Activated naive CD4-positive, alpha-beta T cell treated with anti-CD3 and anti-CD28 coated beads, Interleukin-2, amount 10 ng/mL, durations not matched to agents 7 days and 5 days (primary cell): ENCODE measurements around the gene JPH2.

Experiments
- CTCF ChIA-PET: fragments of 350-600 bp; sonication (Branson Sonifier 250); formaldehyde crosslinking; loops from one replicate; lab custom pipeline; 2021; ENCODE audit warnings: antibody characterized with exemption; lab: Charles Lee
- DNase-seq: peaks from one replicate; pipeline ENCODE4 v3.0.0-alpha.2; 2020
- H3K27ac Mint-ChIP-seq: one replicate; pipeline ENCODE4 v1.8.0; 2021; ENCODE audit warnings: mild to moderate bottlenecking, moderate library complexity, mixed read lengths
- H3K27me3 Mint-ChIP-seq: one replicate; pipeline ENCODE4 v1.8.0; 2021; ENCODE audit warnings: mild to moderate bottlenecking, mixed read lengths
- H3K36me3 Mint-ChIP-seq: one replicate; pipeline ENCODE4 v1.8.0; 2021; ENCODE audit warnings: mixed read lengths
- H3K4me1 Mint-ChIP-seq: one replicate; pipeline ENCODE4 v1.8.0; 2021; ENCODE audit warnings: mixed read lengths
- H3K4me3 Mint-ChIP-seq: one replicate; pipeline ENCODE4 v1.8.0; 2021; ENCODE audit warnings: mild to moderate bottlenecking, moderate library complexity, mixed read lengths
- H3K9me3 Mint-ChIP-seq: one replicate; pipeline ENCODE4 v1.8.0; 2021; ENCODE audit warnings: mixed read lengths

The JPH2 gene

GRCh38 chr20:44069203-44070011 lies 117.6 kb downstream of the JPH2 start:
- DNase-seq, result peak; percentile 83

GRCh38 chr20:44068316-44069201 lies 118.4 kb downstream of the JPH2 start:
- peaks cover 67% of the 10 kb centered on the region for H3K27me3 Mint-ChIP-seq
- peak overlapping the region; percentile 100 for H3K27ac Mint-ChIP-seq
- H3K4me3 Mint-ChIP-seq, result peak overlapping the region; percentile 78
- H3K9me3 Mint-ChIP-seq, result no peaks in the 10 kb centered on the region
- CTCF ChIA-PET, result interaction anchor here (0.6 to 5.1 kb wide), 8 partner anchors 11 to 318 kb away, joined by 3 to 28 read pairs (median 4); no protein-coding TSS in a partner anchor
- peak; percentile 34 for DNase-seq
- peaks cover 1% of the 10 kb centered on the region for H3K36me3 Mint-ChIP-seq
- peaks cover 66% of the 10 kb centered on the region for H3K4me1 Mint-ChIP-seq

More at GRCh38 chr20:44069203-44070011, 117.6 kb downstream of the JPH2 start:
- CTCF ChIA-PET, result interaction anchor here (0.8 to 5.1 kb wide), 6 partner anchors 10 to 319 kb away, joined by 3 to 28 read pairs (median 8); no protein-coding TSS in a partner anchor
- Mint-ChIP-seq H3K4me1 (peaks cover 73% of the 10 kb centered on the region), H3K4me3 (peak overlapping the region; percentile 78), H3K9me3 (no peaks in the 10 kb centered on the region), H3K36me3 (no peaks in the 10 kb centered on the region), H3K27ac (peak overlapping the region; percentile 100), H3K27me3 (peaks cover 69% of the 10 kb centered on the region)

GRCh38 chr20:44067650-44068081 lies 119.3 kb downstream of the JPH2 start:
- Mint-ChIP-seq H3K36me3 (peaks cover 9% of the 10 kb centered on the region), H3K4me3 (peak overlapping the region; percentile 78), H3K9me3 (no peaks in the 10 kb centered on the region), H3K27ac (peak overlapping the region; percentile 100), H3K27me3 (peaks cover 63% of the 10 kb centered on the region), H3K4me1 (peaks cover 58% of the 10 kb centered on the region)
- no peak for DNase-seq
- CTCF ChIA-PET, result interaction anchor here (0.6 to 5.1 kb wide), 2 partner anchors 118 to 317 kb away, joined by 4 to 28 read pairs; no protein-coding TSS in a partner anchor

- CTCF ChIA-PET, result no interaction called here
- Mint-ChIP-seq H3K9me3 (no peaks in the 10 kb centered on the region), H3K36me3 (peaks cover 10% of the 10 kb centered on the region), H3K27ac (peak overlapping the region; percentile 73), H3K4me1 (peaks cover 54% of the 10 kb centered on the region), H3K4me3 (no peak overlapping the region), H3K27me3 (peaks cover 63% of the 10 kb centered on the region)
- no peak for DNase-seq
Measured at GRCh38 chr20:44066645-44067606, 120.1 kb downstream of the JPH2 start.

- peaks cover 54% of the 10 kb centered on the region for H3K4me1 Mint-ChIP-seq
- CTCF ChIA-PET, result no interaction called here
- peak overlapping the region; percentile 22 for H3K27ac Mint-ChIP-seq
- H3K27me3 Mint-ChIP-seq, result peaks cover 51% of the 10 kb centered on the region
- peaks cover 11% of the 10 kb centered on the region for H3K36me3 Mint-ChIP-seq
- peaks cover 4% of the 10 kb centered on the region for H3K9me3 Mint-ChIP-seq
- DNase-seq, result no peak
- H3K4me3 Mint-ChIP-seq, result no peak overlapping the region
Measured at GRCh38 chr20:44065401-44066340, 121.3 kb downstream of the JPH2 start.

GRCh38 chr20:44064501-44065400 lies 122.2 kb downstream of the JPH2 start:
- Mint-ChIP-seq H3K36me3 (peaks cover 13% of the 10 kb centered on the region), H3K4me3 (no peak overlapping the region), H3K9me3 (peaks cover 4% of the 10 kb centered on the region), H3K4me1 (peaks cover 52% of the 10 kb centered on the region), H3K27me3 (peaks cover 47% of the 10 kb centered on the region), H3K27ac (peak overlapping the region; percentile 22)
- DNase-seq, result no peak
- CTCF ChIA-PET, result no interaction called here
